Right lobe of liver (tissue), 6 donors: ENCODE measurements around the gene INPP5A. TPM values are rescaled to one million over a fixed set of nuclear protein-coding genes. Genes with fewer than 3 reads are reported as not detected.

ENCODE experiments used
- ATAC-seq, 4 donors: fragments of 200-7000 bp; cut with Tn5 transposase; one replicate each; pipeline ENCODE4 v1.9.1; 2020; ENCODE audit warnings: mild to moderate bottlenecking in 4 of 4, moderate library complexity in 4 of 4
- DNase-seq, 3 donors: peaks; one replicate each; pipeline ENCODE4 v3.0.0-alpha.2; 2020
- H3K27ac ChIP-seq, 3 donors: fragments of 200-600 bp; one replicate each; pipeline ENCODE4 v1.8.0; 2022
- H3K27me3 ChIP-seq, 2 donors: fragments of 200-600 bp; one replicate each; pipeline ENCODE4 v1.8.0; 2022
- H3K36me3 ChIP-seq, 4 donors: fragments of 200-600 bp; sonication (generic) in 1 of 4; one replicate each; pipeline versions ENCODE4 v1.5.1 to v1.8.0; 2017 to 2022; ENCODE audit warnings: control low read depth in 1 of 4
- H3K4me1 ChIP-seq, 4 donors: fragments of 200-600 bp; sonication (generic) in 1 of 4; one replicate each; pipeline versions ENCODE4 v1.5.1 to v1.8.0; 2017 to 2022; ENCODE audit warnings: control low read depth in 1 of 4
- H3K4me3 ChIP-seq, 3 donors: fragments of 200-600 bp; one replicate each; pipeline ENCODE4 v1.8.0; 2022
- H3K9me3 ChIP-seq, 4 donors: fragments of 200-600 bp; sonication (generic) in 1 of 4; one replicate each; pipeline versions ENCODE4 v1.5.1 to v1.8.0; 2017 to 2022; ENCODE audit warnings: control low read depth in 1 of 4
- POLR2A ChIP-seq: fragments of 450-650 bp; IDR thresholded peaks from one replicate; pipeline ENCODE4 v1.6.1; 2017; ENCODE audit warnings: antibody characterized with exemption, mild to moderate bottlenecking
- WGBS: methylation state at CpG from one replicate; pipeline ENCODE4 v1.1.6; 2018; ENCODE audit warnings: low coverage, low lambda C conversion rate; ENCODE audit not compliant: insufficient coverage; ENCODE audit errors: missing lambda C conversion rate; 5-methylcytosine and 5-hydroxymethylcytosine counted together
- intact Hi-C, 2 donors: fragments of 100-400 bp; cut with DNase I; formaldehyde crosslinking; loops; one replicate each; pipeline versions ENCODE4 v1.11.2 to v1.14.1; 2022
- total RNA-seq, 6 experiments: library from RNA; depleted of rRNA in 2 of 6; stranded (reverse); fragments of >200 nt in 2 of 6; fragmentation: NEBNext Ultra II Directional in 3 of 6; extraction: Animal tissue kit (Norgen Biotek cat#: 25700) in 3 of 6; gene quantifications; one replicate each; pipeline versions ENCODE4 v1.1.0 to v1.2.4, GENCODE V29; 2016 to 2023
- TF ChIP-seq, protein P1 (sequence below), 4 donors: fragments of 200-600 bp in 3 of 4; fragments of 450-650 bp in 1 of 4; IDR thresholded peaks; one replicate each; pipeline versions ENCODE4 v1.5.1 to v1.8.0; 2016 to 2022; ENCODE audit warnings: antibody characterized with exemption in 4 of 4, mild to moderate bottlenecking in 2 of 4
- donor health status: DM: no; HTN: yes; CAD: no.
- donor health status: DM: no; HTN: no; CAD: no.
- donor health status: DM: no; HTN: no; CAD: no.
- donor health status: DM: no; HTN: yes; CAD: no.
- donor health status: DM: no; HTN: yes; CAD: no.

Gene INPP5A
- total RNA-seq, 6 experiments from 2014 or later = 12.5 to 24.6 (median 16.9) TPM

DNA sequence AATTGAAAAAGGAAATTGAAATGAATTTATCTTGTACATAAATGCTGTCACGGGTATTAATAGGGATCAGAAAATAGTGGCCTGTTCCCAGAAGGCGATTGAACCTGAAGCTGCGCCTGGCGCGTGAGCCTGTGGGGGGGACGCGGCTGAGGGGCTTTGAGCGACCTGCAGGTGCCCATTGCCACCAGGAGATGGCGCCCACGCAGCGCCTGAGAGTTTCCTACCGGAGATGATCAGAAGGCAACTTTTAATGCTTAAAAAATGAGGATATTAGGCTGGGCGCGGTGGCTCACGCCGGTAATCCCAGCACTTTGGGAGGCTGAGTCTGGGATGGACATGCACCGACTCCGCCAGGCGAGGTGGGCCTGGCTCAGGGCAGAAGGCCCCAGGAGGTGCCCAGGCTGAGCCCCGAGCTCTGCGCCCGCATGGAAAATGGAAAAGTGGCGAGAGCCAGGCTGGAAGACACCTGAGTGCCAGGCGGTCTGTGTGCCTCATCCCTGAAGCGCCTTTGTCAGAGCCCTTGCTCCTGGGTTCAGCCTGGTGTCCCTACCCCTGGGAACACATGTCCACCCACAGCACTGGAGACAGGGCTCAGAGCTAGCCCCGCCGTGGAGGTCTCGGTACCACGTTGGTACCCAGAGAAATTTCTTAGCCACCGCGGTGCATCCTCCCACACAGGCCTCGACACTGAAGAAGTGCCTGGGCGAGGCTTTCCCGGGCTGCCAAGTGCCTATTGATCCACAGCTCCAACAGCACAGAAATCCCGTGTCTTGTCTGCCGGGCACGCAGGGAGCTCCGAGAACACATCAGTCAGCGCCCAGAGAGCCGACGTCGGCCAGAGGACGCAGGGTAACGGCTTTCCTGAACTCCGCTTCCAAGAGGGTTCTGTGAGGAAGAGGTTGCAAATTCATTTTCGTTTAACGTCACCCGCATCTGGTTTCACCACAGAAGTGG is 117.4 kb downstream of the INPP5A start:
- H3K27ac ChIP-seq = no peak overlapping the region
- intact Hi-C loops = no loop called here
- no peaks in the 10 kb centered on the region for H3K9me3 ChIP-seq
- ATAC-seq = peak; percentile 23 to 62 (median 60)
- H3K4me3 ChIP-seq = no peak overlapping the region
- WGBS = 51% methylated on average over 18 of the region's 48 CpGs
- H3K4me1 ChIP-seq = peaks cover 0 to 10% (median 0%) of the 10 kb centered on the region in 4 donors
- peaks cover 0 to 8% (median 0%) of the 10 kb centered on the region in 4 donors for H3K36me3 ChIP-seq
- no peaks in the 10 kb centered on the region for H3K27me3 ChIP-seq
- TF ChIP-seq, protein P1, sequence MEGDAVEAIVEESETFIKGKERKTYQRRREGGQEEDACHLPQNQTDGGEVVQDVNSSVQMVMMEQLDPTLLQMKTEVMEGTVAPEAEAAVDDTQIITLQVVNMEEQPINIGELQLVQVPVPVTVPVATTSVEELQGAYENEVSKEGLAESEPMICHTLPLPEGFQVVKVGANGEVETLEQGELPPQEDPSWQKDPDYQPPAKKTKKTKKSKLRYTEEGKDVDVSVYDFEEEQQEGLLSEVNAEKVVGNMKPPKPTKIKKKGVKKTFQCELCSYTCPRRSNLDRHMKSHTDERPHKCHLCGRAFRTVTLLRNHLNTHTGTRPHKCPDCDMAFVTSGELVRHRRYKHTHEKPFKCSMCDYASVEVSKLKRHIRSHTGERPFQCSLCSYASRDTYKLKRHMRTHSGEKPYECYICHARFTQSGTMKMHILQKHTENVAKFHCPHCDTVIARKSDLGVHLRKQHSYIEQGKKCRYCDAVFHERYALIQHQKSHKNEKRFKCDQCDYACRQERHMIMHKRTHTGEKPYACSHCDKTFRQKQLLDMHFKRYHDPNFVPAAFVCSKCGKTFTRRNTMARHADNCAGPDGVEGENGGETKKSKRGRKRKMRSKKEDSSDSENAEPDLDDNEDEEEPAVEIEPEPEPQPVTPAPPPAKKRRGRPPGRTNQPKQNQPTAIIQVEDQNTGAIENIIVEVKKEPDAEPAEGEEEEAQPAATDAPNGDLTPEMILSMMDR (IDR thresholded peaks at IDR 0.05) = peak; percentile 73 to 88 (median 80)
- TF ChIP-seq POLR2A = no peak
- DNase-seq = peak in 1 of 3 donors; percentile 60

DNA sequence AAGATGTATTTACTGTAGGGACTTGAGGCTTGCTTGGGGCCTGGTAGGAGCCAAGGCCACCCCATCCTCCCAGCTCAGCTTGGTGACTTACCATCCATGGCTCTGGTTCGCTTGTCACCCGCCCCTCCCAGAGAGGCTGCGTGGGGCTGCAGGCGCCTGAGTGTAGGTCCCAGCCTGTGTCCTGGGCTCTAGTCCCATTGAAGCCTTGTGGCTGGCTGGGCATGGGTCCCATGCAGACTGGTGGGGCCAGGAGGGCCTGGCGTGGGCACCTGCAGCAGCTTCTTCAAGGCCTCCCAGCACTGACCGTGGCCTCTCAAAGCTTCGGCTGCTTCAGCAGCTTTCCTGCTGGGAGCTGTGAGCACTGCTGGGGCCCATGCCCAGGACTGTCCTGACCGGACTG is 118.1 kb downstream of the INPP5A start:
- DNase-seq (peak in 1 of 3 donors; percentile 46), ATAC-seq (no peak)
- no CpG with 5 or more reads among the region's 8 CpGs for WGBS
- H3K9me3 ChIP-seq = no peaks in the 10 kb centered on the region
- intact Hi-C loops = no loop called here
- no peak overlapping the region for H3K27ac ChIP-seq
- peaks cover 0 to 10% (median 0%) of the 10 kb centered on the region in 4 donors for H3K4me1 ChIP-seq
- H3K36me3 ChIP-seq = peaks cover 0 to 13% (median 2%) of the 10 kb centered on the region in 4 donors
- no peaks in the 10 kb centered on the region for H3K27me3 ChIP-seq
- no peak for TF ChIP-seq POLR2A
- TF ChIP-seq, protein P1 (IDR thresholded peaks at IDR 0.05) = no peak
- no peak overlapping the region for H3K4me3 ChIP-seq

DNA sequence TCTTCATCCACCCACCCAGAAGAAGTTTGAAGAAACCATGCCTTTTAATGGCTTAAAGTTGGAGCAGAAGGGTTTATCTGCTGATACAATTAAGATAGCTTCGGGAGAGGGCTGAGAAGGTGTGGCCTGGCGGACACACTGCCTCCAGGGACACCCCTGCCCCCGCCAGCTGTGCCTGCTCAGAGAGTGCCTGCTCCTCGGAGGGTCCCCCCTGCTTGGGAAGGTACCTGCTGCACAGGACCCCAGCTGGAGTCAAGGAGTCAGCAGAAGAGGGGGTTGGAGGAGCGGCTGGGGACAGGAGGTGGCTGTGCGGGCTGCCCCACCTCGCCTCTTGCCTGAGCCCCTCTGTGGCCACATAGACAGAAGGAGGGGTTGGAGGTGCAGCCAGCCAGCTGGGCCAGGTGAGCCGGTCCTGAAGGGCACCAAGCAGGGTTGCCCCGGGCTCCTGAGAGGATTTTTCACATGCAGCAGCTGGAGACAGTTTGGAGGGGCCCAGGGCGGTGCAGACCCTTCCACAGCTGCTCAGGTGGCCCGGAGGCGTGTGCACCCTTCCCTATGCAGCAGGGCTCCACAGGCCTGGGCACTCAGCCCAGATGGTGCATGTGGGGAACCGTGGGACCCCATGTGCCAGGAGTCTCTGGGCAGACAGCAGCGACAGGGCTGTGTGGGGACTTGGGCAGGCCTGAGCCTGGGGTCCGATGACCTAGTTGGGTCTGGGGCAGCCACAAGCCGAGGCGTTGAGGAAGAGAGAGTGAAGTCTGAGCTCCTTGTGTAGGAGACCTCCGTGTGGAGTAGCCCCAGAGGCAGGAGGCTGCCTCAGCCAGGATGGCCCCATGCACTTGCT is 118.9 kb downstream of the INPP5A start:
- H3K27ac ChIP-seq = no peak overlapping the region
- H3K27me3 ChIP-seq = no peaks in the 10 kb centered on the region
- no peak for ATAC-seq
- TF ChIP-seq, protein P1 (IDR thresholded peaks at IDR 0.05) = no peak
- no peak for TF ChIP-seq POLR2A
- H3K36me3 ChIP-seq = peaks cover 0 to 13% (median 2%) of the 10 kb centered on the region in 4 donors
- no peak overlapping the region for H3K4me3 ChIP-seq
- WGBS = 87% methylated on average over 3 of the region's 18 CpGs
- peaks cover 0 to 10% (median 0%) of the 10 kb centered on the region in 4 donors for H3K4me1 ChIP-seq
- no peaks in the 10 kb centered on the region for H3K9me3 ChIP-seq
- intact Hi-C loops = no loop called here
- peak in 1 of 3 donors; percentile 51 for DNase-seq

DNA sequence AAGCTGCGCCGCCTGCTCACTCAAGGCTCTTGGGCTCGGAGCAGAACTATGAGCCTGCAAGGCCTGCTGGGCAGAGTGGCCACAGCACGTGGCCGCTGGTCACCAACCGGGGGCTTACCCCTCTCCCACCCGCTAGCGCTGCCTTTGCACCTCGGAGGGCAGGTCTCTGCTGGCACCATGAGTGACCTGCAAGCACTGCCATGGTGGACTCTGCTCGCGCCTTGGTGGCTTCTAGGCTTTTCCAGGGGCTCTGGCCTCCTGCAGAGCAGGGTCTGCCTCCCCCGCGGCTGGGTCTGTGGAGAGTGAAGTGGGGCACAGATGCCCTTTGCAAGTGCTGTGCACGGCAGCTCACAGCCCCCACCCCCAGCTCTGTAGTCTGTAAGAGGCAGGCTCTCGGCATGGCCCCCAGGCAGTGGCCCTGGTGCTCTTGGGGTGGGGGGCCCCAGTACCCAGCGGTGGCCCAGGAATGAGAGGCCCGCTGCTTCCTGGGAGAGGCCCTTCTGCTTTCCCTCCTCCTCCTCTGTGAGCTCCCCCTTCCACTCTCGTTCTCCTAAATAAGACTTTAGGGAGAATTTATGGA is 119.6 kb downstream of the INPP5A start:
- intact Hi-C loops = no loop called here

More for the DNA sequence above, 119.6 kb downstream of the INPP5A start:
- H3K36me3 ChIP-seq = peaks cover 0 to 11% (median 2%) of the 10 kb centered on the region in 4 donors
- H3K27me3 ChIP-seq = no peaks in the 10 kb centered on the region
- DNase-seq (peak in 1 of 3 donors; percentile 51), ATAC-seq (no peak)
- H3K4me1 ChIP-seq = peaks cover 0 to 10% (median 0%) of the 10 kb centered on the region in 4 donors
- 90% methylated on average over 2 of the region's 18 CpGs for WGBS
- H3K9me3 ChIP-seq = no peaks in the 10 kb centered on the region
- no peak for TF ChIP-seq POLR2A
- TF ChIP-seq, protein P1 (IDR thresholded peaks at IDR 0.05) = no peak
- no peak overlapping the region for H3K4me3 ChIP-seq
- no peak overlapping the region for H3K27ac ChIP-seq
